Measurements from ENCODE around the gene CFAP54. TPM values are rescaled to one million over a fixed set of nuclear protein-coding genes. Genes with fewer than 3 reads are reported as not detected.
A peak's percentile ranks its signal among the peaks of the same experiment; 100 is the strongest.

Gene CFAP54
- total RNA-seq, 2 donors from 2014 or later, result 0.28 TPM; not detected in 1

DNA sequence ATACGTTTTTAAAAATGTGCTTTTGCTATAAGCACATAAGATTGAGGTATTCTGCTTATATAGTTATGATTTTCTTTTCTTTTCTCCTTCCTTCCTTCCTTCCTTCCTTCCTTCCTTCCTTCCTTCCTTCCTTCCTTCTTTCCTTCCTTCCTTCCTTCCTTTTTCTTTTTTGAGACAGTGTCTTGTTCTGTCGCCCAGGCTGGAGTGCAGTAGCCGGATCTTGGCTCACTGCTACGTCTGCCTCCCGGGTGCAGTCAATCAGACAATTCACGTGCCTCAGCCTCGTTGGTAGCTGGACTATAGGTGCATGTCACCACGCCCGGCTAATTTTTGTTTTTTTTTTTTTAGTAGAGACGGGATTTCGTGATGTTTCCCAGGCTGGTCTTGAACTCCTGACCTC, 5.8 kb downstream of the CFAP54 start:
- Histone ChIP-seq H3K9me3 (no peaks in the 10 kb centered on the region), H3K27ac (no peak overlapping the region), H3K4me1 (peaks cover 0 to under 1% of the 10 kb centered on the region in 2 donors), H3K27me3 (no peaks in the 10 kb centered on the region), H3K36me3 (no peaks in the 10 kb centered on the region), H3K4me3 (no peak overlapping the region)
- no peak for DNase-seq (ENCODE audit: low spot score)
- TF ChIP-seq, protein P1, sequence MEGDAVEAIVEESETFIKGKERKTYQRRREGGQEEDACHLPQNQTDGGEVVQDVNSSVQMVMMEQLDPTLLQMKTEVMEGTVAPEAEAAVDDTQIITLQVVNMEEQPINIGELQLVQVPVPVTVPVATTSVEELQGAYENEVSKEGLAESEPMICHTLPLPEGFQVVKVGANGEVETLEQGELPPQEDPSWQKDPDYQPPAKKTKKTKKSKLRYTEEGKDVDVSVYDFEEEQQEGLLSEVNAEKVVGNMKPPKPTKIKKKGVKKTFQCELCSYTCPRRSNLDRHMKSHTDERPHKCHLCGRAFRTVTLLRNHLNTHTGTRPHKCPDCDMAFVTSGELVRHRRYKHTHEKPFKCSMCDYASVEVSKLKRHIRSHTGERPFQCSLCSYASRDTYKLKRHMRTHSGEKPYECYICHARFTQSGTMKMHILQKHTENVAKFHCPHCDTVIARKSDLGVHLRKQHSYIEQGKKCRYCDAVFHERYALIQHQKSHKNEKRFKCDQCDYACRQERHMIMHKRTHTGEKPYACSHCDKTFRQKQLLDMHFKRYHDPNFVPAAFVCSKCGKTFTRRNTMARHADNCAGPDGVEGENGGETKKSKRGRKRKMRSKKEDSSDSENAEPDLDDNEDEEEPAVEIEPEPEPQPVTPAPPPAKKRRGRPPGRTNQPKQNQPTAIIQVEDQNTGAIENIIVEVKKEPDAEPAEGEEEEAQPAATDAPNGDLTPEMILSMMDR (IDR thresholded peaks at IDR 0.05), result no peak

DNA sequence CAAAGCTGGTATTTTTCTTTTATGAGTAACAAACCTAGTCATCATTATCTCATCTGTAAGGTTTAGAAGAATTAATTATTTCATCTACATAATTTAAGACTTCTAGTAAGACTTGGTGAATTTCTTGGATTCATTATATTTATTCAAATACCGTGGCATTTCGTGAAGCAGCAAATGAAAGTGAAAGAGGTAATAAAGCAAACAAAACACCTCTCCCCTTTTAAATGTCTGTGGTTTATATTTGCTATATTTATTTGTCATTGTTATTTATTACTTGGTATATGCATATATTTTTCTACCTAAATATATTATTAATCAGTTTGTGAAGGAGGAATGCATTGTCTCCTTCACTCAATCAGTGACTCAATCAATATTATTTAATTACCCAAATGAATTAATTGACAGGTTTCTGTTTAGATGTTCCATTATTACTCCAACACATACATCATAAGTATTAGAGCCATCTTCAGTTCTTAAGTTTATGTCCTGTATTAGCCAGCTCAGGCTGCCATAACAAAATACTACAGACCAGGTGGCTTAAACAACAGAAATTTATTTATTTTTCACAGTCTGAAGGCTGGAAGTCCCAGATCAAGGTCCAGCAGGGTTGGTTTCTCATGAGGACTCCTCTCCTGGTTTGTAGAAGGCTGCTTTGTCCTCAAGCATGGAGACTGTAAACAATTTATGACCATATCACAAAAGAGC, 6.6 kb downstream of the CFAP54 start:
- Histone ChIP-seq H3K4me1 (peaks cover 0 to 9% of the 10 kb centered on the region in 2 donors), H3K27ac (no peak overlapping the region), H3K9me3 (no peaks in the 10 kb centered on the region), H3K4me3 (no peak overlapping the region), H3K36me3 (no peaks in the 10 kb centered on the region), H3K27me3 (no peaks in the 10 kb centered on the region)
- DNase-seq (ENCODE audit: low spot score), result no peak
- TF ChIP-seq, protein P1 (IDR thresholded peaks at IDR 0.05), result no peak

DNA sequence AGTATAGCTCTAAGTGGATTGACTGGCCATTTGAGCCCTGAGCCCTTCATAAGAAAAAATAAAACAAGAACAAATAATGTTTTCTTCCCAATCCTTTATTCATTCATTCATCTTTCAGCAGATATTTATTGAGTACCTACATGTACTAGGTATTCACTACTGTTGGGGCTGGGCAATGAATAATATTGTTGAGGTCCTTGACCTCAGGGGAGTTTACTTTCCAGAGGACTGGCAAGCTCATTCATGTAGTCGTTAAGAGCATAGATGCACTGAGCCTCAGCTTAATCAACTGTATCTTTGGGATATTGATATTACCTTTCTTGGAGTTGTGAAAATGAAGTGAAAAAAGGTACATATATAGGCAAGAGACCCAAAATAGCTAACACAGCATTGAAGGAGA, 7.6 kb downstream of the CFAP54 start:
- DNase-seq (ENCODE audit: low spot score), result no peak
- H3K4me3 ChIP-seq, result no peak overlapping the region
- H3K9me3 ChIP-seq, result no peaks in the 10 kb centered on the region
- H3K36me3 ChIP-seq, result no peaks in the 10 kb centered on the region
- TF ChIP-seq, protein P1 (IDR thresholded peaks at IDR 0.05), result no peak
- no peak overlapping the region for H3K27ac ChIP-seq
- peaks cover 0 to 18% of the 10 kb centered on the region in 2 donors for H3K4me1 ChIP-seq
- H3K27me3 ChIP-seq, result no peaks in the 10 kb centered on the region

DNA sequence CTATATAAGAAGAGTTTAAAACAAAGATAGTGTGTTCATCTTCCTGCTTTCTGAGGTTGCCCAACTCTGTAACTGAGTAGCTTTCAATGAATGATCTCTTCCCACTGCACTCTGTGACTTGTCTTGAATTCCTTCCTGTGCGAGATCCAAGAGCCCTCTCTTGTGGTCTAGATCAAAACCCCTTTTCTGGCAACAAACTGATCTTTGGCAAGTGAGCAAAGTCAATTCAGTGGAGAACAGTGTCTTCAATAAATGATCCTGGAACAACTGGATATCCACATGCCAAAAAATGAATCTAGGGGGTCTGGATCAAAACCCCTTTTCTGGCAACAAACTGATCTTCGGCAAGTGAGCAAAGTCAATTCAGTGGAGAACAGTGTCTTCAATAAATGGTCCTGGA, 8.5 kb downstream of the CFAP54 start:
- Histone ChIP-seq H3K4me1 (peaks cover 0 to 18% of the 10 kb centered on the region in 2 donors), H3K4me3 (no peak overlapping the region), H3K27me3 (no peaks in the 10 kb centered on the region), H3K9me3 (no peaks in the 10 kb centered on the region), H3K27ac (no peak overlapping the region), H3K36me3 (no peaks in the 10 kb centered on the region)
- DNase-seq (ENCODE audit: low spot score), result no peak
- TF ChIP-seq, protein P1 (IDR thresholded peaks at IDR 0.05), result no peak

DNA sequence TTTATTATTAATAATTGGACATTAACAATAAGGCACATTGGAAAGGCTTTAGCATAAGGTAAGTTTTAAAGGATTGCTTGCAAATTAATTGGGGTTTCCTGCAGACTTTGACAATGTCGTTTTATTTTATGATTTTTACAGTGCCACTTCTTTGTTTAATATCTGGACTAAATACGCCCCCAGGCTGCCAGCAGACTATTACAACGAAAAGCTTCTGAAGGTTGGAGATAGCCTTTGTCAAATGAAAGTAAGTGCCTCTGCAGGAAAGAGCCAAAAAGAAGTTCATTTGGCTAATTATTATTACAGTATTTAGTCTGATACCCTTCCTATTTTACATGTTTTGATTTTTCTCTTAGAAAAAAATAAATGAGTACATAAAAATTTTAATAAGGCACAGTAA, 11.3 kb downstream of the CFAP54 start:
- Histone ChIP-seq H3K9me3 (no peaks in the 10 kb centered on the region), H3K4me1 (peaks cover 0 to 18% of the 10 kb centered on the region in 2 donors), H3K27ac (peak overlapping the region; percentile 19 to 57), H3K4me3 (no peak overlapping the region), H3K27me3 (no peaks in the 10 kb centered on the region), H3K36me3 (no peaks in the 10 kb centered on the region)
- TF ChIP-seq, protein P1 (IDR thresholded peaks at IDR 0.05), result peak in 1 of 2 donors; percentile 50
- no peak for DNase-seq (ENCODE audit: low spot score)

Data from right atrium auricular region (tissue), 2 donors.